Left lung (tissue), 10 donors: Measurements from ENCODE around the gene SERPINB11. TPM values are rescaled to one million over a fixed set of nuclear protein-coding genes. Genes with fewer than 3 reads are reported as not detected.

ENCODE experiments used
- ATAC-seq: fragments of 200-7000 bp; cut with Tn5 transposase; one replicate; pipeline ENCODE4 v1.9.1; 2020; ENCODE audit warnings: moderate library complexity
- DNase-seq, 4 donors: peaks; one replicate each; pipeline ENCODE4 v3.0.0-alpha.2; 2013 to 2020
- H3K27ac ChIP-seq, 2 donors: fragments of 200-600 bp; sonication (generic) in 1 of 2; one replicate each; pipeline versions ENCODE4 v1.5.0 to v1.8.0; 2020 to 2021
- H3K27me3 ChIP-seq, 2 donors: fragments of 200-600 bp; sonication (generic) in 1 of 2; one replicate each; pipeline versions ENCODE4 v1.5.0 to v1.8.0; 2020 to 2021
- H3K36me3 ChIP-seq, 2 donors: fragments of 200-600 bp; sonication (generic) in 1 of 2; one replicate each; pipeline versions ENCODE4 v1.5.0 to v1.8.0; 2020 to 2021
- H3K4me1 ChIP-seq, 2 donors: fragments of 200-600 bp; one replicate each; pipeline ENCODE4 v1.8.0; 2021
- H3K4me3 ChIP-seq, 2 donors: fragments of 200-600 bp; sonication (generic) in 1 of 2; one replicate each; pipeline versions ENCODE4 v1.5.0 to v1.8.0; 2020 to 2021; ENCODE audit warnings: mild to moderate bottlenecking in 1 of 2
- H3K9me3 ChIP-seq, 2 donors: fragments of 200-600 bp; sonication (generic) in 1 of 2; one replicate each; pipeline versions ENCODE4 v1.5.0 to v1.8.0; 2020 to 2021
- intact Hi-C, 2 donors: fragments of 100-400 bp; cut with DNase I; formaldehyde crosslinking; loops; one replicate each; pipeline versions ENCODE4 v1.11.2 to v1.14.2; 2022
- polyA plus RNA-seq, 6 donors: library from polyadenylated mRNA; unstranded; fragments of 120-200 nt; gene quantifications; one replicate each; pipeline ENCODE4 v1.2.1, GENCODE V29; 2013; ENCODE audit not compliant: insufficient read length in 6 of 6
- total RNA-seq, 2 donors: library from RNA; stranded (reverse); fragmentation: NEBNext Ultra II Directional; extraction: Animal tissue kit (Norgen Biotek cat#: 25700); gene quantifications; one replicate each; pipeline ENCODE4 v1.2.1, GENCODE V29; 2021
- TF ChIP-seq, protein P1 (sequence below), 2 donors: fragments of 200-600 bp; sonication (generic) in 1 of 2; IDR thresholded peaks; one replicate each; pipeline versions ENCODE4 v1.5.0 to v1.8.0; 2021; ENCODE audit warnings: antibody characterized with exemption in 2 of 2
- donor health status: DM: no; HTN: yes; CAD: no.
- donor health status: DM: no; HTN: no; CAD: no.

Gene SERPINB11
- total and polyA plus RNA-seq, 8 donors: not detected

DNA sequence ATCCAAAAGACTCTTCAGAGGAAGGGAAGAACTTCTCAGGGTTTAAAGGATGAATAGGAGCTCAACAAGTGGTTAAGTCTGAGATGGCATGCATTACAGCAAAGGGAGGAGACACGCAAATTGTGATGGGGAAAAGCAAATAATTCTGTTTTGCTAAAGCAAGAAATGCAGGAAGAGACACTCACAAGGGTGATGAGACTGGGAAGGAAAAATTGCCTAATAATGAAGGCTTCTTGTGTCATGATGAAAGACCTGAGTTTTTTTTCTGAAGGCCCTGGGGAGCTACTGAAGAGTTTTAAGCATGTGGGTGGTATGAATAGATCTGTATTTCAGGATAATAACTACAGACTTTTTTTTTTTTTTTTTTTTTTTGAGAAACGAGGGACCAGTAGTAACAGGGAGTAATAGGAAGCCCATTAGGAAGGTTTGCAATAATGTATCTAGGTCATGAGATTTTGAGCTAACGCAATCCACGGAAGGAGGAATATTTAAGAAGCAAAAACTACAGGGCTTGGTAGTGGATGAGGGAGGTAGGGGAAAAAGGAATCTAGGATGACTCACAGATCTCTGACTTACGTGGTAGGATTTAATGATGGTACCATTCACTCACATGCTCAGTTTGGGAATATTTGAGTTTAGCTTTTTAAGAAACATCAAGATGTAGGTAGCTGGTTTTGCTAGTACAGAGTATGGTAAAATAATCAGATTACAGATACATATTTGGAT lies 25.1 kb upstream of the SERPINB11 start:
- H3K27ac ChIP-seq: peak overlapping the region in 1 of 2 donors; percentile 53
- H3K27me3 ChIP-seq: no peaks in the 10 kb centered on the region
- no peak for ATAC-seq
- no peaks in the 10 kb centered on the region for H3K9me3 ChIP-seq
- DNase-seq: no peak
- no peaks in the 10 kb centered on the region for H3K36me3 ChIP-seq
- H3K4me3 ChIP-seq: no peak overlapping the region
- no peaks in the 10 kb centered on the region for H3K4me1 ChIP-seq
- TF ChIP-seq, protein P1, sequence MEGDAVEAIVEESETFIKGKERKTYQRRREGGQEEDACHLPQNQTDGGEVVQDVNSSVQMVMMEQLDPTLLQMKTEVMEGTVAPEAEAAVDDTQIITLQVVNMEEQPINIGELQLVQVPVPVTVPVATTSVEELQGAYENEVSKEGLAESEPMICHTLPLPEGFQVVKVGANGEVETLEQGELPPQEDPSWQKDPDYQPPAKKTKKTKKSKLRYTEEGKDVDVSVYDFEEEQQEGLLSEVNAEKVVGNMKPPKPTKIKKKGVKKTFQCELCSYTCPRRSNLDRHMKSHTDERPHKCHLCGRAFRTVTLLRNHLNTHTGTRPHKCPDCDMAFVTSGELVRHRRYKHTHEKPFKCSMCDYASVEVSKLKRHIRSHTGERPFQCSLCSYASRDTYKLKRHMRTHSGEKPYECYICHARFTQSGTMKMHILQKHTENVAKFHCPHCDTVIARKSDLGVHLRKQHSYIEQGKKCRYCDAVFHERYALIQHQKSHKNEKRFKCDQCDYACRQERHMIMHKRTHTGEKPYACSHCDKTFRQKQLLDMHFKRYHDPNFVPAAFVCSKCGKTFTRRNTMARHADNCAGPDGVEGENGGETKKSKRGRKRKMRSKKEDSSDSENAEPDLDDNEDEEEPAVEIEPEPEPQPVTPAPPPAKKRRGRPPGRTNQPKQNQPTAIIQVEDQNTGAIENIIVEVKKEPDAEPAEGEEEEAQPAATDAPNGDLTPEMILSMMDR (IDR thresholded peaks at IDR 0.05): no peak
- intact Hi-C loops: no loop called here

DNA sequence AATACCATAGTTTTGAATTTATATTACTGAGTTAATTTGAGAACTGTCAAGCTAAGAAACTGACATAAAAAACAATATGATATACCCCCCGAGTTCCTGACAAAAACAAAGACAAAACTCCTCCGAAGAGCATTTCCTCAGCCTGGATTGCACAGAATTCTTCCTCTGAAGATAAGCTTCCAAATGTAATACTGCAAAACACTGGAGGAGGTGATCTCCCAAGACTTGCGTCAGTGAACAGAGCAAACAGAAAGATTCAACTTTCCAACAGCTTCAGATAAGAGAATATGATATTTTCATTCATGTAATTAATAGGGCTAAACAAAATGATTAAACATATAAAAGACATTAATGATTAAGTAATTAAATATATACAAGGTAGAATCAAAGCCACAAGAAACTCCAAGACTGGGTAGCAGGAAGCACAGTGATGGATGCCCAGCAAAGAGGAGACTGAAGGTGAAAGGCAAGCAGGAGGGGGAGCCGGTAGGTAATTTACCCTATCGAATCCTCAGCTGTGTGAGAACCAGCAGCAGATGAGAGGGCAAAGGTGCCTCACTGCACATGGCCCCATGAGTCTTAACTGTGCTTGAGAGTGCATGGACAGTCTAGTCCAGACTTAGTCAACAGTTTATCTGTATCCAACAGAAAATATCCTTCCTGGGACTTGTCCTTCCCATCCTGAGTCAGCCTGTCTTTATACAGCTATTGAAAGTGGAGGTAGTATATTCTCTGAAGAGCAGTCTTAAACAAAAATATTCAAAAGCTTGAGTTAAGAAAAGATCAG lies 22.7 kb upstream of the SERPINB11 start:
- TF ChIP-seq, protein P1 (IDR thresholded peaks at IDR 0.05): no peak
- Histone ChIP-seq H3K27ac (no peak overlapping the region), H3K36me3 (no peaks in the 10 kb centered on the region), H3K4me3 (no peak overlapping the region), H3K4me1 (no peaks in the 10 kb centered on the region), H3K9me3 (no peaks in the 10 kb centered on the region), H3K27me3 (no peaks in the 10 kb centered on the region)
- no peak for DNase-seq
- no peak for ATAC-seq
- intact Hi-C loops: no loop called here

GRCh38 chr18:63681449-63682340 lies 21.1 kb upstream of the SERPINB11 start:
- intact Hi-C loops: no loop called here
- TF ChIP-seq, protein P1 (IDR thresholded peaks at IDR 0.05): no peak
- no peak for DNase-seq

DNA sequence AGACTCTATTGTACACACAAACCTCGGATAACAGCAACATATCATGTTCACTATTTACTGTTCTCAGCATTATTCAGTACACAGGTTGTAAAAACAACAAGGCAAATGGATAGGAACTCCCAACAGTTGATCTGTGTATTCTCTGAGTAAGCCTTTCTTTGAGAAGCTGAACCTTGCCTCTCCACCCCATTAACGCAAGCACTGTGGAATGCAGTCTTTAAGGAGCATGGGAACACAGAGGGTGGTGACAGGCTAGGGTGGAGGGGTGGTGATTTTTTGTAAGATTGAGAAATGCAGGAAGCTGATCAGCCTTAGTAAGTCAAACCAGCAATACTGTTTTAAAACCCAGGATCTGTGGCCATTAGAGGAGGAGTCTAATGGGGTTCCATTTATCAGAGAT lies 19.6 kb upstream of the SERPINB11 start:
- intact Hi-C loops: no loop called here
- Histone ChIP-seq H3K36me3 (no peaks in the 10 kb centered on the region), H3K27me3 (no peaks in the 10 kb centered on the region), H3K27ac (no peak overlapping the region), H3K9me3 (no peaks in the 10 kb centered on the region), H3K4me1 (no peaks in the 10 kb centered on the region), H3K4me3 (no peak overlapping the region)
- TF ChIP-seq, protein P1 (IDR thresholded peaks at IDR 0.05): no peak
- ATAC-seq (peak; percentile 98), DNase-seq (peak in 1 of 4 donors; percentile 18)

More at GRCh38 chr18:63681449-63682340, 21.1 kb upstream of the SERPINB11 start:
- no peaks in the 10 kb centered on the region for H3K4me1 ChIP-seq
- no peaks in the 10 kb centered on the region for H3K36me3 ChIP-seq
- no peaks in the 10 kb centered on the region for H3K27me3 ChIP-seq
- H3K27ac ChIP-seq: no peak overlapping the region
- no peak for ATAC-seq
- H3K9me3 ChIP-seq: no peaks in the 10 kb centered on the region
- no peak overlapping the region for H3K4me3 ChIP-seq
